Breast epithelium (tissue), 3 donors: Measurements from ENCODE around the gene FBP2.

Experiments used
- CTCF ChIP-seq, 3 donors: fragments of 450-650 bp; IDR thresholded peaks; one replicate each; pipeline ENCODE4 v1.5.1; 2016 to 2017; ENCODE audit warnings: antibody characterized with exemption in 3 of 3, mild to moderate bottlenecking in 3 of 3, moderate library complexity in 3 of 3
- POLR2A ChIP-seq: fragments of 450-650 bp; IDR thresholded peaks from one replicate; pipeline ENCODE4 v1.6.1; 2016; ENCODE audit warnings: antibody characterized with exemption, mild to moderate bottlenecking, moderate library complexity

- TF ChIP-seq CTCF (IDR thresholded peaks at IDR 0.05): no peak
- TF ChIP-seq POLR2A: no peak
These were observed 9.1 kb downstream of the FBP2 start for GRCh38 chr9:94584555-94584954.
